Measurements from ENCODE around the gene CDKN1B. TPM values are rescaled to one million over a fixed set of nuclear protein-coding genes. Genes with fewer than 3 reads are reported as not detected.

The CDKN1B gene
- total RNA-seq, 4 donors from 2014 or later, result 37.8 to 71.9 (median 46.9) TPM

DNA sequence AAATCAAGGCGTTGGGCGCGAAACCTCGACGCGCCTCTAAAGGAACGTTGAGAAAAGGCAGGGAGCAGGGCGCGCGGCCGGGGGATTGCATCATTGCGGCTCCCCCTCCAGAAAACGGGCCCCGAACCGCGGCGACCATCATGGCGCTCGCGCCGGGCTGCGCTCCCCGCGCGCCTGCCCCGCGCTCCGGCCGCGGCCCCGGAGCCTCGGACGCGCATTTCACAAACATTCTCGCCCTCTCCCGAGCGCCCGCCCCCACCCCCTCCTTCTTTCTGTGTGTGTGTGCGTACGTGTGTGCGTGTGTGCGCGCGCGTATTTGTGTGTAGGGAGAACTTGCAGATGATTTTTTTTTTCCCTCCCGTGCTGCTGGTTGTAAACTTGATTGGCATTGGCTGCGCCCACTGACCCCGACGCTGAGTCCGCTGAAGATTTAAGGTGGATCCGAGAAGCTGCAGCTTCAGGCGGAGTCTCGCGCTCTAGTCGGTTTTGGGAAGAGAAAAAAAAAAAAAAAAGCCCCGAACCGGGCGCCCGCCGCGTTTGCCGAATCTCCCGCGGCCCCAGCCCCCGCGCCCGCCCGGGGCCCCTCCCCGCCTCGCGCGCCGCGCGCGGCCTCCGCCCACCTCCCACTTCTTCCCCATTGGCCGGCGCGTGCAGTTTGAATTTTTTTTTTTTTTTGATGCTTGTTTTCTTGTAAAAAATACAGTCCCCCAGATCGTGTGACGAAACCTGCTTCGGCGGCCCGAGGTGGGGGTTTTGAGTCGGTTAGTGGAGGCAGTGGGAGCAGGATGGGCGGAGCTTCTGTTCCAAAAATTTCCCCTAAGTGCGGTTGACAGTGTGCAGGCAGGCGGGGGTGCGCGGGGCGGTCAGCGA is 8.2 kb downstream of the CDKN1B start:
- Histone ChIP-seq H3K36me3 (peaks cover 5% of the 10 kb centered on the region), H3K27ac (peak overlapping the region; percentile 98), H3K9me3 (no peaks in the 10 kb centered on the region), H3K27me3 (no peaks in the 10 kb centered on the region), H3K4me3 (peak overlapping the region; percentile 87), H3K4me1 (peaks cover 51% of the 10 kb centered on the region)
- DNase-seq (ENCODE audit: low spot score in 2 of 2), result peak; percentile 94 to 96
- under 1% methylated on average over 79 of the region's 93 CpGs for WGBS
- TF ChIP-seq, protein P1, sequence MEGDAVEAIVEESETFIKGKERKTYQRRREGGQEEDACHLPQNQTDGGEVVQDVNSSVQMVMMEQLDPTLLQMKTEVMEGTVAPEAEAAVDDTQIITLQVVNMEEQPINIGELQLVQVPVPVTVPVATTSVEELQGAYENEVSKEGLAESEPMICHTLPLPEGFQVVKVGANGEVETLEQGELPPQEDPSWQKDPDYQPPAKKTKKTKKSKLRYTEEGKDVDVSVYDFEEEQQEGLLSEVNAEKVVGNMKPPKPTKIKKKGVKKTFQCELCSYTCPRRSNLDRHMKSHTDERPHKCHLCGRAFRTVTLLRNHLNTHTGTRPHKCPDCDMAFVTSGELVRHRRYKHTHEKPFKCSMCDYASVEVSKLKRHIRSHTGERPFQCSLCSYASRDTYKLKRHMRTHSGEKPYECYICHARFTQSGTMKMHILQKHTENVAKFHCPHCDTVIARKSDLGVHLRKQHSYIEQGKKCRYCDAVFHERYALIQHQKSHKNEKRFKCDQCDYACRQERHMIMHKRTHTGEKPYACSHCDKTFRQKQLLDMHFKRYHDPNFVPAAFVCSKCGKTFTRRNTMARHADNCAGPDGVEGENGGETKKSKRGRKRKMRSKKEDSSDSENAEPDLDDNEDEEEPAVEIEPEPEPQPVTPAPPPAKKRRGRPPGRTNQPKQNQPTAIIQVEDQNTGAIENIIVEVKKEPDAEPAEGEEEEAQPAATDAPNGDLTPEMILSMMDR (IDR thresholded peaks at IDR 0.05), result no peak
- peak; percentile 42 to 84 for TF ChIP-seq POLR2A (IDR thresholded peaks at IDR 0.05)
- peak in 1 of 3 donors; percentile 87 for TF ChIP-seq POLR2AphosphoS5 (IDR thresholded peaks at IDR 0.05)
- TF ChIP-seq EP300 (IDR thresholded peaks at IDR 0.05), result no peak

DNA sequence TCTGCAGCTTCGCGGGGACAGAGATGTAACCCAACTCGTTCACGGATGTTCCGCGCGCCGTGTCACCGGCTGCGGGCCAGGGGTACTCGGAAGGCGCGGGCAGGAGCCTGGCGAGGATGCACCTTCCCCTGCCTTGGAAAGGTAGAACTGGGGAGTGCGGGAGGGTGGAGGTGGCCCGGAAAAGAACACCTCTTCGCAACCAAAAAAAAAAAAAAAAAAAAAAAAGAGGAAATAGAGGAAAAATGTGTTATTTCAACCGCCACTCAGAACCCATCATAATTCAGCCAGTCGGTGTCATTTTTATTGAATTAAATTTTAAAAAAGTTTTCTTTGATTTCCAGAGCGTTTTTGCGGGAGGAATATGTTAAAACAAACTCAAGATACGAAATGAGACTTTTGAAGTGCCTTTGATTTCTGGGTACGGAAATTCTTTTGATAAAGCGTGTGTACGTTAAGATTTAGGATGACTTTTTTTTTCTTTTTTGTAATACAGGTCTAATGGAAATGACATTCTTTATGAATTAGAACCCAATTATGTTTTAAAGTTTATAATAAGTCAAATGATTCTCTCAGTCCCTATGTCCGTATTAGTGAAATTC is 8.9 kb downstream of the CDKN1B start:
- H3K9me3 ChIP-seq, result no peaks in the 10 kb centered on the region
- peaks cover 5% of the 10 kb centered on the region for H3K36me3 ChIP-seq
- H3K4me3 ChIP-seq, result peak overlapping the region; percentile 87
- TF ChIP-seq POLR2A (IDR thresholded peaks at IDR 0.05), result no peak
- peak in 2 of 3 donors; percentile 21 to 45 for TF ChIP-seq POLR2AphosphoS5 (IDR thresholded peaks at IDR 0.05)
- DNase-seq (ENCODE audit: low spot score in 2 of 2), result no peak
- peaks cover 45% of the 10 kb centered on the region for H3K4me1 ChIP-seq
- H3K27me3 ChIP-seq, result no peaks in the 10 kb centered on the region
- WGBS, result 1% methylated on average over 26 of the region's 26 CpGs
- H3K27ac ChIP-seq, result peak overlapping the region; percentile 98

- H3K27ac ChIP-seq, result peak overlapping the region; percentile 98
- peak overlapping the region; percentile 87 for H3K4me3 ChIP-seq
- DNase-seq (ENCODE audit: low spot score in 2 of 2), result no peak
- TF ChIP-seq EP300 (IDR thresholded peaks at IDR 0.05) (no peak), POLR2AphosphoS5 (IDR thresholded peaks at IDR 0.05) (no peak), POLR2A (IDR thresholded peaks at IDR 0.05) (no peak)
- TF ChIP-seq, protein P1 (IDR thresholded peaks at IDR 0.05), result no peak
- peaks cover 5% of the 10 kb centered on the region for H3K36me3 ChIP-seq
- no peaks in the 10 kb centered on the region for H3K9me3 ChIP-seq
- no peaks in the 10 kb centered on the region for H3K27me3 ChIP-seq
- H3K4me1 ChIP-seq, result peaks cover 39% of the 10 kb centered on the region
- WGBS, result 18% methylated on average over 6 of the region's 6 CpGs
Observed at GRCh38 chr12:12726555-12727093, 9.5 kb downstream of the CDKN1B start.

GRCh38 chr12:12731178-12731577 is 14.0 kb downstream of the CDKN1B start:
- no peak for DNase-seq (ENCODE audit: low spot score in 2 of 2)
- Histone ChIP-seq H3K27me3 (no peaks in the 10 kb centered on the region), H3K9me3 (no peaks in the 10 kb centered on the region), H3K4me1 (peaks cover 29% of the 10 kb centered on the region), H3K4me3 (no peak overlapping the region), H3K27ac (no peak overlapping the region), H3K36me3 (no peaks in the 10 kb centered on the region)
- TF ChIP-seq POLR2AphosphoS5 (IDR thresholded peaks at IDR 0.05), result no peak
- TF ChIP-seq EP300 (IDR thresholded peaks at IDR 0.05), result no peak
- TF ChIP-seq, protein P1 (IDR thresholded peaks at IDR 0.05), result no peak
- no peak for TF ChIP-seq POLR2A (IDR thresholded peaks at IDR 0.05)

GRCh38 chr12:12731785-12732184 is 14.6 kb downstream of the CDKN1B start:
- Histone ChIP-seq H3K27me3 (no peaks in the 10 kb centered on the region), H3K4me1 (peaks cover 27% of the 10 kb centered on the region), H3K36me3 (no peaks in the 10 kb centered on the region), H3K4me3 (no peak overlapping the region), H3K9me3 (no peaks in the 10 kb centered on the region), H3K27ac (no peak overlapping the region)
- whole genome bisulfite sequencing, result 83% methylated on average over 6 of the region's 6 CpGs
- DNase-seq (ENCODE audit: low spot score in 2 of 2), result no peak
- TF ChIP-seq POLR2AphosphoS5 (IDR thresholded peaks at IDR 0.05) (no peak), POLR2A (IDR thresholded peaks at IDR 0.05) (no peak), EP300 (IDR thresholded peaks at IDR 0.05) (no peak)
- TF ChIP-seq, protein P1 (IDR thresholded peaks at IDR 0.05), result no peak

All from suprapubic skin (tissue), 4 donors.